ENCODE measurements around the gene MOXD1.

DNA sequence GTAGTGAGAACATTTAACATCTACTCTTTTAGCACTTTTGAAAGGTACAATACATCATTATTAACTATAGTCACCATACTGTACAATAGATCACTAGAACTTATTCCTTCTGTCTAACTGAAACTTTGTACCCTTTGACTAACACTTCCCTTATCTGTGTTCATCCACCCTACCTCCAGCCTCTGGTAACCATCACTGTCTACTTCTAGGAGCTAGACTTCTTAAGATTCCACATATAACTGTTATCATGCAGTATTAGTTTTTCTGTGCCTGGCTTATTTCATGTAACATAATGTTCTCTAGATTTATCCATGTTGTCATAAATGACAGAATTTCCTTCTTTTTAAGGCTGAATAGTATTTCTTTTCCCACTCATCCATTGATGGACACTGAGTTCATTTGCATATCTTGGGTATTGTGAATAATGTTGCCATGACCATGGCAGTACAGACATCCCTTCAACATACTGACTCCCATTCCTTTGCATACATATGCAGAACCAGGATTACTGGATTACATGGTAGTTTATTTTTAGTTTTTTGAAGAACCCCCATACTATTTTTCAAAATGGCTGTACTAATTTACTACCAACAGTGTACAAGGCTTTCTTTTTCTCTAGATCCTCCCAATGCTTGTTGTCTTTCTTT, 135.7 kb downstream of the MOXD1 start:
- TF ChIP-seq POLR2A (IDR thresholded peaks at IDR 0.05) (no peak), POLR2AphosphoS5 (IDR thresholded peaks at IDR 0.05) (no peak)
- TF ChIP-seq, protein P1, sequence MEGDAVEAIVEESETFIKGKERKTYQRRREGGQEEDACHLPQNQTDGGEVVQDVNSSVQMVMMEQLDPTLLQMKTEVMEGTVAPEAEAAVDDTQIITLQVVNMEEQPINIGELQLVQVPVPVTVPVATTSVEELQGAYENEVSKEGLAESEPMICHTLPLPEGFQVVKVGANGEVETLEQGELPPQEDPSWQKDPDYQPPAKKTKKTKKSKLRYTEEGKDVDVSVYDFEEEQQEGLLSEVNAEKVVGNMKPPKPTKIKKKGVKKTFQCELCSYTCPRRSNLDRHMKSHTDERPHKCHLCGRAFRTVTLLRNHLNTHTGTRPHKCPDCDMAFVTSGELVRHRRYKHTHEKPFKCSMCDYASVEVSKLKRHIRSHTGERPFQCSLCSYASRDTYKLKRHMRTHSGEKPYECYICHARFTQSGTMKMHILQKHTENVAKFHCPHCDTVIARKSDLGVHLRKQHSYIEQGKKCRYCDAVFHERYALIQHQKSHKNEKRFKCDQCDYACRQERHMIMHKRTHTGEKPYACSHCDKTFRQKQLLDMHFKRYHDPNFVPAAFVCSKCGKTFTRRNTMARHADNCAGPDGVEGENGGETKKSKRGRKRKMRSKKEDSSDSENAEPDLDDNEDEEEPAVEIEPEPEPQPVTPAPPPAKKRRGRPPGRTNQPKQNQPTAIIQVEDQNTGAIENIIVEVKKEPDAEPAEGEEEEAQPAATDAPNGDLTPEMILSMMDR (IDR thresholded peaks at IDR 0.05): no peak

Data from gastroesophageal sphincter (tissue), 3 donors.